DMS53 treated with DMSO at 0.1 percent for 48 hours (cell line): ENCODE results near the gene UHRF2.
"Not testable (repeated sequence)": the region's sequence is repeated elsewhere in the genome, so short reads cannot be mapped to it uniquely, and the experiment has no call there.

Experiments
- DNase-seq: peaks from one replicate; lab custom pipeline; 2025; ENCODE audit not compliant: unreplicated experiment; lab: John Stamatoyannopoulos, UW

The UHRF2 gene

DNA sequence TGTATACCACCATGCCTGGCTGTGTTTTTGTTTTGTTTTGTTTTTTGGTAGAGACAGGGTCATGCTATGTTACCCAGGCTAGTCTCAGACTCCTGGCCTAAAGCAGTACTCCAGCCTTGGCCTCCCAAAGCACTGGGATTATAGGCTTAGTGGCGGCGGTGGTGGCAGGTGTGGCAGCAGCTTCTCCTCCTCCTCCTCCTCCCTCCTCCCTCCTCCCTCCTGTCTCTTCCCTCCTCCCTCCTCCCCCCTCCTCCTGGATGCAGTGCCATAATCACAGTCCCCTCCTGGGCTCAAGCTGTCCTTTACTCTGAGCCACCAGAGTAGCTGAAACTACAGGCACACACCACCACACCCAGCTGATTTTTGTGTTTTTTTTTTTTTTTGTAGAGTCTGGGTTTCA is 71.2 kb downstream of the UHRF2 start:
- DNase-seq = no peak

DNA sequence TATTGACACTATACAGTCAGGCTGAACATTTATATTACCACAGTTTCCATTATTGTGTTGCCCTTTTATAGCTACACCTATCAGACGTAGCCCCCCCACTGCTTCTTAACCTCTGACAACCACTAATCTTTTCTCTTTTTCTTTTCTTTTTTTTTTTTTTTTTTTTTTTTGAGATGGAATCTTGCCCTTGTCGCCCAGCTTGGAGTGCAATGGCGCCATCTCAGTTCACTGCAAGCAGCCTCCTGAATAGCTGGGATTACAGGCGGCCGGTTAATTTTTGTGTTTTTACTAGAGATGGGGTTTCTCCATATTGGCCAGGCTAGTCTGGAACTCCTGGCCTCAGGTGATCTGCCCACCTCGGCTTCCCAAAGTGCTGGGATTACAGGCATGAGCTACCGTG is 75.4 kb downstream of the UHRF2 start:
- no peak for DNase-seq

DNA sequence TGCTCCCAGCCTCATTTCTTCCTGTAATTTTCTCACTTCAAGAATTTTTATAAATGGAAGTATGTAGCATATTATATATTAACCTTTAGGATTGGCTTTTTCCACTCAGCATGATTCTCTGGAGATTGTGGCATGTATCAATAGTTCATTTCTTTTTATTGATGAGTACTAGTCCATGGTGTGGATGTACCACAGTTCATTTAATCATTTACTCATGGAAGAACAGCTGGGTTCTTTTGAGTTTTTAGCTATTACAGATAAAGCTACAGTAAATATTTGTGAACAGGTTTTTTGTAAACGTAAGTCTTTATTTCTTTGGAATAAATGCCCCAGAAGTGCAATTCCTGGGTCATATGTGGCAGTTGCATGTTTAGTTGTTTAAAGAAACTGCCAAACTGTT is 76.1 kb downstream of the UHRF2 start:
- DNase-seq = no peak

DNA sequence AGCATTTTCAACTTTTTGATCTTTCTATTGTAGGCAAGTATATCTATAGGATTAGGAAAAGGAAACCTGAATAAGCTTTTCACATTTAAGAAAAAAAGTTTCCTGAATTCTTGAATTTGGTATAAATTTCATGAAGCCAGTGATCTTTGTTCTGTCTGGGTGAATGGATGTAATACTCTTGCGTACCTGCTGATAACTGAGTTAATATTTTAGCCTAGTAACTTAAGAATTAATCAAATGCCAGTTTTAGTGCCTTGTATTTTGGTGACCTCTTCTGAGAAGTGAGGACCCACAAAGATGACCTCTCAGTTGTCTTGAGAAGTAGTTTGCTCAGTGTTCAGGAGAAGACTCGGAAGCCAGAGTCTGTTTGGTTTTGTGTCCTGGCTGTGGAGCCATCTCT is 77.9 kb downstream of the UHRF2 start:
- no peak for DNase-seq

DNA sequence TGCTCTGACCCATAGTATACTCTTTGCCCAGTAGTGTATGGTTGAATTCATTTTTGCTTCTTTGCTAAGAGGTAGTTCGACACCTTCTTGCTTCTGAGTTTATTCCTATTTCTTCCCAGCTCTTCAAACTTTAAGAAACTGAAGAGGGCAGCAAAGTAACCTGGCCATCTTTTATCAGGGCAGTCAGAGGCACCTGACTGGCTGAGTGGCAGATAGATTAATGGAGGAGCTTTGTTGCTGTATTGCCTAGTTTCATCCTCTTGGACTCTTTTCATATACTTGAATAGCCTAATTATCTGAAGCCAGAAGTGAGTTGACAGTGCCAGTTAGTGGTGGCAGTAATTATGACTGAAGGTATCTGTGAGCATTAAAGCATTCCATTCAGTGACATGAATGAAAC is 82.5 kb downstream of the UHRF2 start:
- no peak for DNase-seq

DNA sequence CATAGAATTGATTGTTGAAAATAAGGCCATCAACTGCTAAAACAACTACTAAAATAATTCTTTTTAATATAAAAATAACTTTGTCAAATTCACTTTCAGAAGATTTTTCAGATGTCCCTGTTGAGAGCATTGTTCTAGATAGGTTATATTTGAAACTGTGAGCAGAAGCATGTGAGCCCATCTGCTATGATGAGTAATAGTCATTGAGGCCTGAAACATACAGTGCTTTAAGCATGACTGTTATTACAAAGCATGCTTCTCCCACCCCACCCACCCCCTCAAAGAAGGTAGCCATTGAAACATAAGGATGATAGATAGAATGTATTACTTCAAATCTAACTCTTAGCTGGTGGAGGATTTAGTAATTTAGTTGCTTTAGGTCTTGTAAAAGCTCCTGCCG is 86.0 kb downstream of the UHRF2 start:
- no peak for DNase-seq

DNA sequence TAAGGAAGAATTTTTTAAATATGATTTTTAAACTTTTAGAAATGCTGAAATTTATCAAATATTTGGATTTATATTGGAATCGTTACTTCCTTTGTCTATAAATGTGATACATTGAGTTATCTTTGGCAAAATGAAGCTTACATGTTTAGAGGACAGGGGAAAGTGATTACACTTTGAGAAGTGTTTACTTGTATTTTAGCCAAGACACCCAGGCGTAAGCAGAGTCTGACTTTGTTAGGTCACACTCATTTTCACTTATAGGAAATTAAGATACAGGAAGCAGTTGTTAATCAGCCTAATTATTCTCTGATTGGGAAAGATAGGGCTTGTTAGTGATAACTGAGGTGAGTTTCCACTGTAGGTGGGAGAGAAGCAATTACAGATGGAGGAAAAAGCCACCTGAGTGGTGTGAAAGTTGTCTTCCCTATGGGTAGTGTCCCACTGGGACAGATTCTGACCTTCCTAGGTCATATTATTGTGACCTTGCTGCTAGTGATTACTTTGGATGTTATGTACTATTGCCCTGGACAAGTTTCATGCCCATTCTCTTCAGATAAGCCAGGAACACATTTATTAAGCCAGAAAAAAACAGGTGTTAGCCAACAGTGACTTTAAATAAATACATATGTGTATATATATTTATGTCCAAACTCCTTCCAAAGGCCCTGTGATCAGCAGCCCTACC is 88.7 kb downstream of the UHRF2 start:
- DNase-seq = no peak

DNA sequence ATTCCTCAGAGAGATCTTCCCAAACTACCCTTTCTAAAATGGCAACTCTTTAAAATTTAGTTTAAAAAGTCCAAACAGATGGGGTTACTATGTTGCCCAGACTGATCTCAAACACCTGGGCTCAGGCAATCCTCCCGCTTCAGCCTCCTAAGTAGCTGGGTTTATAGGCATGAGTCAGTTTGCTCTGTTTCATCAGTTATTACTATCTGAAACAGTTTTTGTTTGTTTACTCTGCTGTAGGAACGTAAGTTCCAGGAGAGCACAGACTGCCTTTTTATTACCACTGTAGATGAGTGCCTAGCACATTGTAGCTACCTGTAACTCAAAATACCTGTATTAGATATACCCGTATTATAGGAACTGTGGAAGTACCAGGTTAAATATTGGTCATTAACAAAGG is 89.4 kb downstream of the UHRF2 start:
- no peak for DNase-seq

DNA sequence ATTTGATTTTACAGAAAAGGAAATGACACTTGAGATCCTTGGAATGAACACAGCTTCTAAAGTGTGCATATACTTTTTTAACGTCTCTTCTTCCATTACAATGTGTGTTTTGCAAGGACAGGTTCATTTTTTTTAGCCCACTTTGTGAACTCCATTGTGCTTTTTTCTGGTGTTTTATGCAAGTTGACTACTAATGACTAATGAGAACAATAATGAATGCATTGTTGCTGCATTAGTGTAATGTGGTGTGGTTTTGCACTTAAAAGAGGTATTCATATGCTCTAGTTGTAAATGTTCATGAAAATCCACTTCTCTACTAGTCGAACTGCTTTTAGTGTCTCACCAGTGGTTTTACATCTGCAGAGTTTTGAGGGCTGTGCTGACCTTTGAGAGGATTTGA is 93.6 kb downstream of the UHRF2 start:
- no peak for DNase-seq

DNA sequence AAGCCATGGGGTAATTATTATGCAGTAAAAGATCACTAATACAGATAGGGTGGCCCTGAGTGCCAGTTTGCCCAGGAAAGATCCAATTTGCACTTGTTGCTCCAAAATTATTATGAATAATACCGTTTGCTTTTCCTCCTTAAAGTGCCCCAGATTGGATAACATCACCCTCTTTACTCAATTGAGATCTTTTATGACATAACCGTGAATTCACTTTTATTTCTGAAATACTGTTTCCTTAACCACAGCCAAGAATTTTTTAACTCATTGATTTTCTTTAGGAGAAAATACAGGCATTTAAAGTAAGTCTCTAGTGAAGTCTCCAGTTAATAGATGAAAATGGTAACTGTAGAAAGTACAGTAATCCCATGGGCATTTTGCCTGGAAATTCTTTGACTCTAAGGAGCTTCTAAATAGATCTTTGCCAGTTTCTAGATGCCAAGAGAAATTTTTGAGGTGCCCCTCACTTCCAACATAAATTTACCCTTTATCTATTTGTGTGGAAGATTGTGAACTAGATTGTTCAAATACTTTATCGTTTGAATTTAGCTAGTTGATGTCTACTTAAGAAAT is 99.2 kb downstream of the UHRF2 start:
- DNase-seq = no peak

DNA sequence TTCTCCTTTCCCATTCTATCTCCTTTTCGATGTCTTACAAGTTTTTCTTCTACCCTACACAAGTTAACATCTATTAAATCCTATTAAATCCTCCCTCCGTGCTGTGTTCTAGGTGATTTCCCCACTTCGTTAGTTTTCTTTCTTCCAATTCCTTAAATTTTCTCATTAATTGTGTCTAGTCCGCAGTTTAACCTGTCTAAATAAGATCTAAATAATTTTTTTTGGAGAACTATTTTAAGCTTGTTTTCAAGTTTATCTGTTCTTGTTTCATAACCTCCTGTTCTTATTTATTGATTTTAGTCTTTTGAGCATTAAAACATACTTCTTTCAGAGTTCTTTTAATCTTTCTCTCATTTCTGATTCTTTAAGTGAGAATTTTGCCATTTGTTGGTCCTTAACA is 109.3 kb downstream of the UHRF2 start:
- no peak for DNase-seq

DNA sequence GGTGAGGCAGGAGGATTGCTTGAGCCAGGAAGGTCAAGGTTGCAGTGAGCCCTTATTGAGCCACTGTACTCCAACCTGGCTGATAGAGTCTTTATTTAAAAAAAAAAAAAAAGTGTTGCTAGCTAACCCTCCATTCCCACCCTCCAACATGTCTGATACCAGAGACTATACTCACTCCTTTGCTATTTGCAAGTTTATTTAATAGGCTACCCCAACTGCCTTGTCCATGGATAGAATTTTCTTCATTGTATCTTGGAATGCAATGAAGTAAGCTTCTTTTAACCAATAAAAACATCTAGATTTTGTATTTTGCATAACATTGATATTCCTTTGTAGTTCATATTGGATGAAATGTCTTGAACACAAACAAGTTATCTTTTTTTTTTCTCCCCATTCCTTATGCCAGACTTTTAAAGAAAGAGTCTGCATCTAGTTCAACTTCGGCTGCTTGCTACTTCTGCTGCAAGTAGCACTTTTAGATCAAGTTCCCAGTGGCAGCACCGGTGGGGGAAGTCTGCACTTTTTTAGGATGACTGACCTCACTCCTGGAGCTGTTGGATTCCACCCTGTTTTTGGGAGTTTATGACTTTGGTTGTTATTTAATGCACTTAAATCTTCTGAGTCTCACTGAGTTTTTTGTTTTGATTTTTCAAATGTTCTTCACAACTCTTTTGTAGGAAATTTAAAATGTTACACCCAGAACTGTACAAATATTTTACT is 112.5 kb downstream of the UHRF2 start:
- no peak for DNase-seq

DNA sequence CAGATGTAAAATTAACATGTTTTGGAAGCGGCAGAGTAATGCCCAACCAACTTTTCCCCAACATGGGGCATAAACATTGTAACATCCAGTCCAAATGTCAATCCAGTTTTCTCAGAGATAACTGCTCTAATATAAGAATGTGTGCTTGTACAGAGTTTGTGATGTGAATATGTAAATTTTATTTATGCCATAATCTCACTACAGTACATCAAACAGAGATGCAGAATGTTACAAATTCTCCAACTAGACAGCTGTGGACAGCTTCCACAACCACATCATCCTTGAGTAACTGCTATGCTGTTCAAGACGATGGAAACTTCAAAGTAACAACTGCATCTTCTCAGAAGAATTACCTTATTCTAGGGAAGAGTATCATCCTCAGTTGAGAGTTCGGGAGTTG is 122.6 kb downstream of the UHRF2 start:
- no peak for DNase-seq

DNA sequence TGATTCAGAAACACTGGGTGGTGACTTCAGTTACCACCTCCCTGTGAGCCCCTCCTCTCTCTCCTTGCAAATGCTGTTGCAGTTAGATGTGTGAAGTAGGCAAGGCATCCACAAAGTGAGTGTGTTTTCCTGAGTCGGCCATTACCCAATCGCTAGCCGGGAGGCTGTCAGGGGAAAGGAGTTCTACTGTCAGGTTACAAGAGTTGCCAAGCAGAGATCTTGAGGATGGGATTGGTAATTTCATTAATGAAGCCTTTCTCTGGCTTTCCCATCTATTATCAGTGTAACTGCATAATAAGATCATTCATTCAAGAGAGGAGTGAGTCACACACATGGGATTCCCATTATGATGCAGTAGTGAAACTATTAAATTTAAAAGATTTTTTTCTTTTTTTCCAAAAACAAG is 125.7 kb downstream of the UHRF2 start:
- no peak for DNase-seq

DNA sequence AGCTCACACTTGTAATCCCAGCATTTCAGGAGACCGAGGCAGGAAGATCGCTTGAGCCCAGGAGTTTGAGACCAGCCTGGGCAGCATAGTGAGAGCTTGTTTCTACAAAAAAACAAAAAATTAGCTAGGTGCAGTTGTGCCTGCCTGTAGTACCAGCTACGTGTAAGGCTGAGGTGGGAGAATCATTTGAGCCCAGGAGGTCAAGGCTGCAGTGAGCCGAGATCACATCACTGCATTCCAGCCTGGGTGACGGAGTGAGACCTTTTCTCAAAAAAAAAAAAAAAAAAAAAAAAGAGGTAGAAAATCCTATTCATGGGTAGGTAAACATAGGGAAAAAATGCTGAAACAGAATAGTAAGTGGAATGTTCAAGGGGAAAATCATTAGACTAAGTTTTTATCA is 129.6 kb downstream of the UHRF2 start:
- DNase-seq = not testable (repeated sequence)

DNA sequence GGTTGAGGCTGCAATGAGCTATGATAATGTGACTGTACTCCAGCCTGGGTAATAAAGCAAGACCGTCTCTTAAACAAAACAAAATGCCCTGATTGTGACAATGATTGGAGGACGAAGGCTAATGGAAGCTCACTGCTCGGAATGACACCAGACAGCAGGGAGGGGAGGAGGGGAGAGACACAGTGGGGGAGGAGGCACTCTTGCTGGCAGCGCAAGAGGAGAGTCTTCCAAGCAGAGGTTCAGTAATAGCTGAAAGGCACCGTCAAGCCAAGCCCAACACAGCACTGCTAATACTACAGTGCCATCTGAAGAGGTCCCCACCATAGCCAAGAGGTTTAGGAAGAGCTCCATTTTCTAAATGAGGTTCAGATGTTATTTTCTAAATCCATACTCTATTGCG is 130.2 kb downstream of the UHRF2 start:
- DNase-seq = no peak

DNA sequence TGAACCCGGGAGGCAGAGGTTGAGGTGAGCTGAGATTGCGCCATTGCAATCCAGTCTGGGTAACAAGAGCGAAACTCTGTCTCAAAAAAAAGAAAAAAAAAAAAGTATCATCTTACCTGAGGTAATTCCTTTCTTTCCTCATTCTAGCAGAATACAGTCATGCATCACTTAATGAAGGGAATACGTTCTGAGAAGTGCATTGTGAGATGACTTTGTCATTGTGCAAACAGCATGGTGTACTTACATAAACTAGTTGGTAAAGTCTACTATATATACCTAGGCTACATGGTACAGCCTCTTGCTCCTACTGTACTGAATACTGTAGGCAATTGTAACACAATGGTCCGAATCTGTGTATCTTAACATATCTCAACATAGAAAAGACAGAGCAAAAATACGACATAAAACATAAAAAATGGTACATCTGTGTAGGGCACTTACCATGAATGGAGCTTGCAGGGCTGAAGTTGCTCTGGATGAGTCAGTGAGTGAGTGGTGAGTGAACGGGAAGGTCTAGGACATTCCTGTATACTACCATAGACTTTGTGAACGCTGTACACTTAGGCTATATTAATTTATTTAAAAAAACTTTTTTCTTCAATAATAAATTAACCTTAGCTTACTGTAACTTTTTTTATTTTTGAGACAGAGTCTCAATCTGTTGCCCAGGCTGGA is 132.2 kb downstream of the UHRF2 start:
- DNase-seq = peak; percentile 79

DNA sequence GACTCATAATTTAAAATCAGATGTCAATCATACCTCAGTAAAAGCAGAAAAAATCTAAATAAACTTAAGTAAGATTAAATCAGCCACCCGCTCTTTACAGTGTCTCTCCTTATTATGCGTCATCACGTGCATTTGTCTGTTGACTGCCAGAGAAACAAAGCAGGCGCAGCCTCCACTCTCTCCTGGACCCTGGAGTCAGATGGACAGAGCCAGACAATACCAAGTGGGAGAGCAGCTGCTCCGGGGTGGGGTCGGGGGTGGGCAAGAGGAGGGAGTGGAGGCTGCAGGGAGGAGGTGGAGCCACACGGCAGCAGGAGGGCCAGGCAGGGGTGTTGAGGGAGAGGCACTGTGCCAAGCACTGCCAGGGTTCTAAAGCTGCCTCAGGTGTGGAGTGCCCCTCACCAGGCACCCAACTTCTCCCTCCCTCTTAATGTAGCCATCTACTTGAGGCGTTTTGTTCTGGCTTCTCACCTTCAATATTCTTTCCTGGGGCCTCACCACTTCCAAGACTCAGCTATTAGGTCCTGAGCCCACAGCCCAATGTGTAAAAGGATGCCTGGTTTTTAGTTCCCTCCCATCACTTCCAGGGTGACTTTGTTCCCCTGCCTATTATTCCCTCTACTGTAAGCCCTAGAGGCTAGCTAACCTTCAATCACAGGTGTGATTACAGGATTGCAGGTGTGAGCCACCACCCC is 136.3 kb downstream of the UHRF2 start:
- DNase-seq = no peak

DNA sequence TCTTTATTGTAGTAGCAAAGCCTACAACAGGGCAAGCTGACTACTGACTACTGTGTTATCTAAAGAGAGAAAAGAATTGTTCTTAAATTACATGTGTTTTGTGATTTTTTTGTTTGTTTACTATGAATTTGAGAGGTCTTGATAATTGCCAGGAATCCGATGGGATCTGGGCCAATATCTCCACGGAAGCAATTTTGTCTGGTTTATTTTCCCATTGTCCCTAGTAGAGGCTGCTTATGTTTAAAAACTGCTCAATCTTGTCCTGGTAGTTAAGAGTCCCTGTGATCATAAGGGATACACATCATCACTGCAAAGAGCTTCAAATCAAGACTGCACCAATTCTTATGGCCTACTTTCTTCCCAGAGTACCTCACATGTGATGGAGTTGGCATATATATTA is 138.1 kb downstream of the UHRF2 start:
- no peak for DNase-seq

DNA sequence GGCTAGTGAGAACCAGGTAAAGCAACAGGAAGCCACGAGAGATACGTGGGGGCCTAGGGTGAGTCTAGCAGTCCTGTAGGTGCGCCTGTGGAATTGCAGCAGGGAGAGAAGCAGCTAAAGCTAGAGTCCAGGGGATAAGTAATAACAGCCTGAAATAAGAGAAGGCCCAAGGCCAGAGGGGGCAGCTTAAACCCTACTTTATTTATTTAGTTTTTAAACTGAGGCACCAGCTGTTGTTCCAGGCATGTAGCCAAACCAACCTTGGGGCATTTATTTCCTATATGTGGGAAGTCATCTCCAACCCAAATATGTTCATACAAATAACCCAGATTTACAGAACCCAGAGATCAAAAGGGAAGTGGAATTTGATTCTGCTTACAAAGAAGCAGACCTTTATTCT is 139.0 kb downstream of the UHRF2 start:
- DNase-seq = peak; percentile 11

DNA sequence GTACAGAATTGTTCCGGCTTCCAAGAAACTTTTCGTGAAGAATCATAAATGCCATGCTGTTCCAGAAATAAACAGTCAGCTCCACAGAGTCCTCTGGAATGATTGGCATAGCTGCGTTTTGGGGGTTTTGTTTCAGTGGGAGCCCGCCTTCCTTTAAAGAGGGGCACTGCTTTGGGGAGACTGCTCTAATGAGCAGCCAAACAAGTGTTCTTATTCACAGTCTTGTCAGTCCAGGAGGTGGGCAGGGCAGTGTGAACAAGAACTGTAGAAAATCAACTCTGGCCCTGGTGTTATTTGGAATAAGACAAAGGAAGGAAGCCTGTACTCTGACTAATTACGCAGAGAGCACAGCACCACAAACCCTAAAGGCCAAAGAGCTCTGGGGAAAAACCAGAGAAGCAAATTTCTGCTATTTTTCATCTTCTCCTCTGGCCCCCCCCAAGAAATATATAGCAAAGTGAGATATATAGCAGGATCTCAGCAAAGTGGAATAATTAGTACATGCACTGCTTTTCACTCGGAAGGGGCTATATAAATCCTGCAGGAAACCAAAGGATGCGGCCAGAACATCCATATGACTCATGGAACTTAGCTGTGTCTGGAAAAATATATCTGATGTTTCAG is 139.6 kb downstream of the UHRF2 start:
- no peak for DNase-seq
